CD4-positive, alpha-beta T cell treated with Interleukin-15 for 4 hours (primary cell): ENCODE measurements around the gene ITGBL1.

Experiments
- DNase-seq: peaks from one replicate; pipeline ENCODE4 v3.0.0-alpha.2; 2020; ENCODE audit warnings: low spot score

ITGBL1 gene

GRCh38 chr13:101565317-101565716, 112.8 kb downstream of the ITGBL1 start:
- DNase-seq, result no peak

- DNase-seq, result no peak
These were observed 115.4 kb downstream of the ITGBL1 start for GRCh38 chr13:101567841-101568240.

GRCh38 chr13:101569807-101570206, 117.3 kb downstream of the ITGBL1 start:
- DNase-seq, result no peak

- no peak for DNase-seq
These were observed 117.9 kb downstream of the ITGBL1 start for GRCh38 chr13:101570410-101570809.

- DNase-seq, result no peak
These were observed 120.0 kb downstream of the ITGBL1 start for GRCh38 chr13:101572456-101572855.

GRCh38 chr13:101575581-101575980, 123.1 kb downstream of the ITGBL1 start:
- no peak for DNase-seq

GRCh38 chr13:101576455-101576854, 124.0 kb downstream of the ITGBL1 start:
- DNase-seq, result no peak

GRCh38 chr13:101576977-101577376, 124.5 kb downstream of the ITGBL1 start:
- DNase-seq, result no peak

GRCh38 chr13:101579281-101579802, 126.9 kb downstream of the ITGBL1 start:
- DNase-seq, result no peak

GRCh38 chr13:101584331-101584730, 131.9 kb downstream of the ITGBL1 start:
- no peak for DNase-seq

GRCh38 chr13:101590479-101590878, 138.0 kb downstream of the ITGBL1 start:
- DNase-seq, result no peak

GRCh38 chr13:101594936-101595335, 142.5 kb downstream of the ITGBL1 start:
- no peak for DNase-seq

GRCh38 chr13:101596803-101597202, 144.3 kb downstream of the ITGBL1 start:
- no peak for DNase-seq

- no peak for DNase-seq
These were observed 159.3 kb downstream of the ITGBL1 start for GRCh38 chr13:101611491-101612475.

GRCh38 chr13:101612735-101613134, 160.3 kb downstream of the ITGBL1 start:
- no peak for DNase-seq

GRCh38 chr13:101614491-101614890, 162.0 kb downstream of the ITGBL1 start:
- DNase-seq, result no peak

- peak; percentile 35 for DNase-seq
These were observed 166.1 kb downstream of the ITGBL1 start for GRCh38 chr13:101618440-101619187.

- DNase-seq, result no peak
These were observed 168.6 kb downstream of the ITGBL1 start for GRCh38 chr13:101621099-101621498.

- DNase-seq, result peak; percentile 12
These were observed 171.2 kb downstream of the ITGBL1 start for GRCh38 chr13:101623470-101624209.

- no peak for DNase-seq
These were observed 171.9 kb downstream of the ITGBL1 start for GRCh38 chr13:101624210-101624922.

GRCh38 chr13:101624981-101625380, 172.5 kb downstream of the ITGBL1 start:
- DNase-seq, result no peak
